Ishikawa (cell line): Measurements from ENCODE around the gene LDAF1.

Experiments used
- CEBPB ChIP-seq: IDR thresholded peaks from 2 replicates; pipeline ENCODE4 v1.6.1; 2012
- CREB1 ChIP-seq: IDR thresholded peaks from 2 replicates; pipeline ENCODE4 v1.6.1; 2012; ENCODE audit warnings: low read depth
- EP300 ChIP-seq: IDR thresholded peaks from 2 replicates; pipeline ENCODE4 v1.6.1; 2012; ENCODE audit warnings: borderline replicate concordance
- FOXM1 ChIP-seq: IDR thresholded peaks from 2 replicates; pipeline ENCODE4 v1.6.1; 2012; ENCODE audit warnings: low read depth, borderline replicate concordance
- MAX ChIP-seq: IDR thresholded peaks from 2 replicates; pipeline ENCODE4 v1.6.1; 2012
- NFIC ChIP-seq: IDR thresholded peaks from 2 replicates; pipeline ENCODE4 v1.6.1; 2012
- RAD21 ChIP-seq: IDR thresholded peaks from 2 replicates; pipeline ENCODE4 v1.6.1; 2012; ENCODE audit warnings: low read depth
- REST ChIP-seq: IDR thresholded peaks from 2 replicates; pipeline ENCODE4 v1.6.1; 2012; ENCODE audit warnings: low read depth, mild to moderate bottlenecking
- TAF1 ChIP-seq: IDR thresholded peaks from 2 replicates; pipeline ENCODE4 v1.6.1; 2012; ENCODE audit warnings: low read depth, mild to moderate bottlenecking
- TEAD4 ChIP-seq: IDR thresholded peaks from 2 replicates; pipeline ENCODE4 v1.6.1; 2012
- USF1 ChIP-seq: IDR thresholded peaks from 2 replicates; pipeline ENCODE4 v1.6.1; 2012
- ZBTB7A ChIP-seq: IDR thresholded peaks from 2 replicates; pipeline ENCODE4 v1.6.1; 2012; ENCODE audit warnings: low read depth

- TF ChIP-seq TEAD4: no peak
- TF ChIP-seq CREB1: no peak
- no peak for TF ChIP-seq ZBTB7A
- TF ChIP-seq MAX: no peak
- TF ChIP-seq RAD21: no peak
- TF ChIP-seq CEBPB: no peak
- no peak for TF ChIP-seq EP300
- no peak for TF ChIP-seq FOXM1
- no peak for TF ChIP-seq TAF1
- TF ChIP-seq USF1: no peak
- no peak for TF ChIP-seq NFIC
- TF ChIP-seq REST: no peak
Observed at GRCh38 chr16:21159281-21159951, 942 bp downstream of the LDAF1 start.
